PC-9 (cell line): Measurements from ENCODE around the gene BCL3.
"Not testable (repeated sequence)": the region's sequence is repeated elsewhere in the genome, so short reads cannot be mapped to it uniquely, and the experiment has no call there.

Experiments
- EZH2 ChIP-seq: fragments of 200-600 bp; sonication (generic); IDR thresholded peaks from 2 replicates; pipeline ENCODE4 v1.8.0; 2017; ENCODE audit warnings: antibody characterized with exemption, low read depth
- TF ChIP-seq, protein P1 (sequence below): fragments of 200-600 bp; sonication (generic); conservative IDR thresholded peaks from 2 replicates; pipeline ENCODE4 v1.6.1; 2017; ENCODE audit warnings: mixed run types, antibody characterized with exemption, mild to moderate bottlenecking, moderate library complexity

DNA sequence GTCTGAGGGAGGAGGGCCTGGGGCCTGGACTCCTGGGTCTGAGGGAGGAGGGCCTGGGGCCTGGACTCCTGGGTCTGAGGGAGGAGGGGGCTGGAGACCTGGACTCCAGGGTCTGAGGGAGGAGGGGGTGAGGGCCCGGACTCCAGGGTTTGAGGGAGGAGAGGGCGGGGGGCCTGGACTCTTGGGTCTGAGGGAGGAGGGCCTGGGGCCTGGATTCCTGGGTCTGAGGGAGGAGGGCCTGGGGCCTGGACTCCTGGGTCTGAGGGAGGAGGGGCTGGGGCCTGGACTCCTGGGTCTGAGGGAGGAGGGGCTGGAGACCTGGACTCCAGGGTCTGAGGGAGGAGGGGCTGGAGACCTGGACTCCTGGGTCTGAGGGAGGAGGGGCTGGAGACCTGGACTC lies 33.2 kb downstream of the BCL3 start:
- not testable (repeated sequence) for TF ChIP-seq EZH2
- TF ChIP-seq, protein P1, sequence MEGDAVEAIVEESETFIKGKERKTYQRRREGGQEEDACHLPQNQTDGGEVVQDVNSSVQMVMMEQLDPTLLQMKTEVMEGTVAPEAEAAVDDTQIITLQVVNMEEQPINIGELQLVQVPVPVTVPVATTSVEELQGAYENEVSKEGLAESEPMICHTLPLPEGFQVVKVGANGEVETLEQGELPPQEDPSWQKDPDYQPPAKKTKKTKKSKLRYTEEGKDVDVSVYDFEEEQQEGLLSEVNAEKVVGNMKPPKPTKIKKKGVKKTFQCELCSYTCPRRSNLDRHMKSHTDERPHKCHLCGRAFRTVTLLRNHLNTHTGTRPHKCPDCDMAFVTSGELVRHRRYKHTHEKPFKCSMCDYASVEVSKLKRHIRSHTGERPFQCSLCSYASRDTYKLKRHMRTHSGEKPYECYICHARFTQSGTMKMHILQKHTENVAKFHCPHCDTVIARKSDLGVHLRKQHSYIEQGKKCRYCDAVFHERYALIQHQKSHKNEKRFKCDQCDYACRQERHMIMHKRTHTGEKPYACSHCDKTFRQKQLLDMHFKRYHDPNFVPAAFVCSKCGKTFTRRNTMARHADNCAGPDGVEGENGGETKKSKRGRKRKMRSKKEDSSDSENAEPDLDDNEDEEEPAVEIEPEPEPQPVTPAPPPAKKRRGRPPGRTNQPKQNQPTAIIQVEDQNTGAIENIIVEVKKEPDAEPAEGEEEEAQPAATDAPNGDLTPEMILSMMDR, result not testable (repeated sequence)
